8988T (cell line): Measurements from ENCODE around the gene SLF2.

ENCODE experiments used
- DNase-seq: peaks from one replicate; pipeline ENCODE4 v3.0.0; 2011

Gene SLF2

GRCh38 chr10:101000915-101001658, 88.3 kb downstream of the SLF2 start:
- DNase-seq, result peak; percentile 81

- no peak for DNase-seq
Observed at GRCh38 chr10:101001659-101002035, 88.9 kb downstream of the SLF2 start.

- DNase-seq, result no peak
Observed at GRCh38 chr10:101002456-101002855, 89.7 kb downstream of the SLF2 start.

DNA sequence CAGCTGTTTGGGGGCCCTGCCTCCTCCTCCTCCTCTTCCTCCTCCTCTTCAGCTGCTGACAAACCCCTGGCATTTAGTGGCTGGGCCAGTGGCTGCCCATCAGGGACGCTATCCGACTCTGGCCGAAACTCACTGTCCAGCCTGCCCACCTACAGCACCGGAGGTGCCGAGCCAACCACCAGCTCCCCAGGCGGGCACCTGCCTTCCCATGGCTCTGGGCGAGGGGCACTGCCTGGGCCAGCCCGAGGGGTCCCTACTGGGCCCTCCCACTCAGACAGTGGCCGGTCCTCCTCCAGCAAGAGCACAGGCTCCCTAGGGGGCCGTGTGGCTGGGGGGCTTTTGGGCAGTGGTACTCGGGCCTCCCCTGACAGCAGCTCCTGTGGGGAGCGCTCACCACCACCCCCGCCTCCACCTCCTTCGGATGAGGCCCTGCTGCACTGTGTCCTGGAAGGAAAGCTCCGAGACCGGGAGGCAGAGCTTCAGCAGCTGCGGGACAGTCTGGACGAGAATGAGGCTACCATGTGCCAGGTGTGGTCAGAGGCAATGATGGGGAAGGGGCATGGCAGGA, 91.0 kb downstream of the SLF2 start:
- no peak for DNase-seq

DNA sequence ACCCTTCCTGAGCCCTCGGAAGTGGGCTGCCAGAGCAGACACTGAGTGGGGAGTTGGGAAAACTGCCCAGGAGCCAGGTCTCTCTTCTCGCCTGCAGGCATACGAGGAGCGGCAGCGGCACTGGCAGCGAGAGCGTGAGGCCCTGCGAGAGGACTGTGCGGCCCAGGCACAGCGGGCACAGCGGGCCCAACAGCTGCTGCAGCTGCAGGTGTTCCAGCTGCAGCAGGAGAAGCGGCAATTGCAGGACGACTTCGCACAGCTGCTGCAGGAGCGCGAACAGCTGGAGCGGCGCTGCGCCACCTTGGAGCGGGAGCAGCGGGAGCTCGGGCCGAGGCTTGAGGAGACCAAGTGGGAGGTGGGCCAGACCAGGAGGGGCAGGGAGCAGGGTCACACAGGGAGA, 92.6 kb downstream of the SLF2 start:
- no peak for DNase-seq

GRCh38 chr10:101005869-101006567, 93.3 kb downstream of the SLF2 start:
- no peak for DNase-seq

DNA sequence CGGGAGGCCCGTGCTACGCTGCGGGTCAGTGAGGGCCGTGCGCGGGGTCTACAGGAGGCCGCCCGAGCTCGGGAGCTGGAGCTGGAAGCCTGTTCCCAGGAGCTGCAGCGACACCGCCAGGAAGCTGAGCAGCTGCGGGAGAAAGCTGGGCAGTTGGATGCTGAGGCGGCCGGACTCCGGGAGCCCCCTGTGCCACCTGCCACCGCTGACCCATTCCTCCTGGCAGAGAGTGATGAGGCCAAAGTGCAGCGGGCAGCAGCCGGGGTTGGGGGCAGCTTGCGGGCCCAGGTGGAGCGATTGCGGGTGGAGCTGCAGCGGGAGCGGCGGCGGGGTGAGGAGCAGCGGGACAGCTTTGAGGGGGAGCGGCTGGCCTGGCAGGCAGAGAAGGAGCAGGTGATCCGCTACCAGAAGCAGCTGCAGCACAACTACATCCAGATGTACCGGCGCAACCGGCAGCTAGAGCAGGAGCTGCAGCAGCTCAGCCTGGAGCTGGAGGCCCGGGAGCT, 93.9 kb downstream of the SLF2 start:
- DNase-seq, result no peak

DNA sequence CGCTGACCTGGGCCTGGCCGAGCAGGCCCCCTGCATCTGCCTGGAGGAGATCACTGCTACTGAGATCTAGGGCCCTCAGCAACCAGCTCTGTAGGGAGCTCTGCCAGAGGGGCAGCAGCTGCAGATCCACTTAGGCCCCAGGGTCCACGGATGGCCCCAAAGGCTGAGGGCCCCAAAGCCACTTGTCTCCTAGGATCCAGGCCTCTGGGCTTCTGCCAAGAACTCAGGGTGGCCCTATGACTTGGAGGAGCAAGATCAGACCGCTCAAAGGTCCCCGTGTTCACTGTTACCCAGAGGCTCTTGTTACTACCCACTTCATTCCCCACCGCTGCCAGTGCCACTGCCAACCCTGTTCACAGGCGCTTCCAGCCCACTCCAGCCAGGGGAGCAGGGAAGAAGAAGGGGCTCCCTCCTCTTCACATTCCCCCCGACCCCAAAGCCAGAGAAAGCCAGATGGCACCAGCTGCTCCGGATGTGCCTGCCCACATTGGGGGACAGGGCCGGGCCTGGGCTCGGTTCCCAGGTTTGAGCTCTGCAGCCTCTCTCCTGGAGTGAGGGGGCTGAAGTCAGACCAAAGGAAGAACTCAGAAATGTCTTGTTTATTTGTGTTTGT, 94.4 kb downstream of the SLF2 start:
- no peak for DNase-seq

- no peak for DNase-seq
Observed at GRCh38 chr10:101007915-101008822, 95.4 kb downstream of the SLF2 start.

GRCh38 chr10:101008823-101009423, 96.2 kb downstream of the SLF2 start:
- no peak for DNase-seq

GRCh38 chr10:101010329-101010728, 97.6 kb downstream of the SLF2 start:
- no peak for DNase-seq

- peak; percentile 62 for DNase-seq
Observed at GRCh38 chr10:101011517-101012423, 99.0 kb downstream of the SLF2 start.

GRCh38 chr10:101012525-101013364, 100.0 kb downstream of the SLF2 start:
- peak; percentile 88 for DNase-seq

DNA sequence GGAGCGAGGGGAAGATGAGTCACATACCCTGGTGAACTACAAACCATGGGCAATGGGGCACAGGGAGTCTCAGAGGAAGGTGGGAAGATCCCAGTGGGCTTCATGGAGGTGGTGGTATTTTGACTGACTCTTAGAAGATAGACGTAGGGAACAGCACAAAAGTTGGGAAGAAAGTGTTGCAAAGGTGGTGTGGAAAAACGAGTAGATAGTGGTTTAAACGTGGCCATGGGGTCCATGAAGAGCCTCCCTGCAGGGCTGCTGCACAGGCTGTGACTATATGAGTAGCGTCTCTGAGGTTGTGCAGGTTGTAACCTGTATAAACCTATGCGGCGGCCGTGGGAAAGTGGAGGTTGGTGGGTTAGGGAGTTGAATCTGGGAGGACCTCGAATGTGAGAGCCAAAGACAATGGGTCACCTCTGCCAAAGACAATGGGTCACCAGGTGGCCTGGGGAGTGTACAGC, 100.6 kb downstream of the SLF2 start:
- DNase-seq, result no peak

DNA sequence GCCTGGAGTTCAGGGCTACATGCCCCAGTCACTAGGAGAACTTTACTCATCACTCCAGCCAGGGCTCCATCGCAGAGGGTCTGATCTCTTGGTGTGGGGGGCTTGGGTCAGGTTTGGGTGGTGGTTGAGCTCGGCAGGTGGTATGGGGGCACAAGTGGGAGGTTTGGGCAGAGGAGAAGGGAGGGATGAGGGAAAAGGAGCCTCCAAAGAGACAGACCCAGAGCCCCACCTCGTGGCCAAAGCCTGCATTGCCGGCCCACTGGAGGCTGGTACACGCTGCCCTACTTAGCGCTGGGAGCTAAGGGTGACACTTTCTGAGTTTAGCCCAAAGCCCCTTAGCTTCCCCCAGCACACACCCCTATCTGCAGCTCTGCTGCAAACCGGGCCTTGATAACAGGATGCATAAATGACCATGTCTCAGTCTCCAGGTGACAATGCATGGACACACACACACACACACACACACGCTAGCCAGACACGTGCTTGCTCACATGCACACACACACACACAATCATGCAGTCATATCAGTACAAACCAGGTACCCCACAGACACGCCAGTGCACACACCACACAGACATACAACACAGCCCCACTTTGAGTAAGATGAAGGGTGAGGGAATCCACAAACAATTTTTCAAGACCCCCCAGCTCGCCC, 101.6 kb downstream of the SLF2 start:
- peak; percentile 76 for DNase-seq
